ENCODE data around the gene PRIMA1.

DNA sequence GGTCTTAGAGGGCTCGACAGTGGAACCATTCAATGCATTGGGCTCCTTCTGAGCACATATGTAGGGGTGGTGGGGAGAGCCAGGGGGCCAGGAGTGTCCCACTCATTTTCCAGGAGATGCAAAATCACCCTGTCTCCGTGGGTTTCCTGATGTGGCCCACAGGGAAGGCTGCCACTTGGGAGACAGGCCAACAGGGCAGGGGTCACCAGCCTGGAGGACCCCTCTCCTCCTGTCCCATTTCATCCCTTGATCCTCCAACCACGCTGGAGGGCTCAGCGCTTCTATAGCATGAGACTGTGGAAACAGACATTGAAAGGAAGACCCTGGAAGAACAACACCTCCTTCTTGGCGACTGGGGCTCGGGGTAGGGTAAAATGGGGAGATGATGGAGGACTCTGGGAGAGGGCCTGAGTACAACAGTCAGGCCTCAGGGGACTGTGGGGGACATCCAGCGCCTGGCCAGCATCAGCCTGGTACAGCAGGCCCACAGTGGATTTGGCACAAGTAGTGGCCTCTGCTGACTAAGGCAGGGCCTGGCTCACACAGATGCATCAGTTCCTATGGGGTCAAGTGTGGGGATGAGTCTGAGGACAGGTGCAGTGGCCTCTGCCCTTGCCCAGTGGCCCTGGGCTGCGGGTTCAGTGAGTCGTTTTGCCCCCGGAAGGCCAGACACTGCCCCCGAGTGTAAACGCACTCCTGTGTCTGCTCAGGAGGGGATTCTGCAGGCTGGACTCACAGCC is 68.0 kb downstream of the PRIMA1 start:
- TF ChIP-seq FOXA1 (IDR thresholded peaks at IDR 0.05; ENCODE audit: borderline replicate concordance) (no peak), FOSL1 (tag; conservative IDR thresholded peaks at IDR 0.05) (no peak), ZNF146 (CRISPR knock-in tag; IDR thresholded peaks at IDR 0.05; ENCODE audit: unreplicated experiment) (no peak)
